H1 (cell line): Measurements from ENCODE around the gene CCR3. TPM values are rescaled to one million over a fixed set of nuclear protein-coding genes. Genes with fewer than 3 reads are reported as not detected.

Source experiments
- EP300 ChIP-seq, 2 experiments: IDR thresholded peaks; 1 replicate in 1 of 2; 2 replicates in 1 of 2; pipeline ENCODE4 v1.6.1; 2011 to 2012; ENCODE audit warnings: low read depth in 2 of 2, low read length in 2 of 2, mild to moderate bottlenecking in 2 of 2, borderline replicate concordance in 1 of 2, inconsistent platforms in 1 of 2, moderate library complexity in 1 of 2
- JUND ChIP-seq: IDR thresholded peaks from 2 replicates; pipeline ENCODE4 v1.6.1; 2011; ENCODE audit warnings: mild to moderate bottlenecking, improper control_type of control experiment, low read length
- PHF8 ChIP-seq: fragments of 200-600 bp; sonication (generic); conservative IDR thresholded peaks from 2 replicates; pipeline ENCODE4 v1.7.1; 2012; ENCODE audit warnings: low read depth, mild to moderate bottlenecking, inconsistent platforms, low read length, moderate library complexity
- POLR2A ChIP-seq, 2 experiments: IDR thresholded peaks; 1 replicate in 1 of 2; 2 replicates in 1 of 2; pipeline ENCODE4 v1.6.1; 2011; ENCODE audit warnings: low read depth in 2 of 2, low read length in 2 of 2, mild to moderate bottlenecking in 2 of 2; ENCODE audit errors: control extremely low read depth in 1 of 2
- SP2 ChIP-seq: IDR thresholded peaks from 2 replicates; pipeline ENCODE4 v1.6.1; 2012; ENCODE audit warnings: mild to moderate bottlenecking, low read length, inconsistent platforms
- TEAD4 ChIP-seq: IDR thresholded peaks from 2 replicates; pipeline ENCODE4 v1.6.1; 2012; ENCODE audit warnings: low read depth, low read length, inconsistent platforms, mixed read lengths
- polyA plus RNA-seq, 7 experiments: library from polyadenylated mRNA; depleted of rRNA in 3 of 7; stranded (reverse) in 5 of 7; unstranded in 2 of 7; fragments of >200 nt in 5 of 7; fragments of 200-250 nt in 2 of 7; gene quantifications; 1 replicate in 5 of 7; 2 replicates in 1 of 7; 4 replicates in 1 of 7; pipeline versions ENCODE4 v1.2.1 to v1.2.3, GENCODE V29; 2011 to 2013; ENCODE audit warnings: missing spikeins in 2 of 7, mixed read lengths in 2 of 7
- total RNA-seq: library from RNA; stranded (reverse); fragmentation: NEBNext Ultra II Directional; extraction: Animal tissue kit (Norgen Biotek cat#: 25700); gene quantifications from 2 replicates; pipeline ENCODE4 v1.2.1, GENCODE V29; 2021
- TF ChIP-seq, protein P1 (sequence below): fragments of 300-600 bp; sonication (generic); IDR thresholded peaks from 2 replicates; pipeline ENCODE4 v1.7.1; 2012; ENCODE audit warnings: low read length, moderate library complexity, mild to moderate bottlenecking, inconsistent platforms; ENCODE audit not compliant: insufficient replicate concordance

CCR3 gene
- total and polyA plus RNA-seq, 2 of the 8 experiments (the other 6 are each of a cell fraction or from before 2014, with no cell fraction given), result not detected

- TF ChIP-seq, protein P1, sequence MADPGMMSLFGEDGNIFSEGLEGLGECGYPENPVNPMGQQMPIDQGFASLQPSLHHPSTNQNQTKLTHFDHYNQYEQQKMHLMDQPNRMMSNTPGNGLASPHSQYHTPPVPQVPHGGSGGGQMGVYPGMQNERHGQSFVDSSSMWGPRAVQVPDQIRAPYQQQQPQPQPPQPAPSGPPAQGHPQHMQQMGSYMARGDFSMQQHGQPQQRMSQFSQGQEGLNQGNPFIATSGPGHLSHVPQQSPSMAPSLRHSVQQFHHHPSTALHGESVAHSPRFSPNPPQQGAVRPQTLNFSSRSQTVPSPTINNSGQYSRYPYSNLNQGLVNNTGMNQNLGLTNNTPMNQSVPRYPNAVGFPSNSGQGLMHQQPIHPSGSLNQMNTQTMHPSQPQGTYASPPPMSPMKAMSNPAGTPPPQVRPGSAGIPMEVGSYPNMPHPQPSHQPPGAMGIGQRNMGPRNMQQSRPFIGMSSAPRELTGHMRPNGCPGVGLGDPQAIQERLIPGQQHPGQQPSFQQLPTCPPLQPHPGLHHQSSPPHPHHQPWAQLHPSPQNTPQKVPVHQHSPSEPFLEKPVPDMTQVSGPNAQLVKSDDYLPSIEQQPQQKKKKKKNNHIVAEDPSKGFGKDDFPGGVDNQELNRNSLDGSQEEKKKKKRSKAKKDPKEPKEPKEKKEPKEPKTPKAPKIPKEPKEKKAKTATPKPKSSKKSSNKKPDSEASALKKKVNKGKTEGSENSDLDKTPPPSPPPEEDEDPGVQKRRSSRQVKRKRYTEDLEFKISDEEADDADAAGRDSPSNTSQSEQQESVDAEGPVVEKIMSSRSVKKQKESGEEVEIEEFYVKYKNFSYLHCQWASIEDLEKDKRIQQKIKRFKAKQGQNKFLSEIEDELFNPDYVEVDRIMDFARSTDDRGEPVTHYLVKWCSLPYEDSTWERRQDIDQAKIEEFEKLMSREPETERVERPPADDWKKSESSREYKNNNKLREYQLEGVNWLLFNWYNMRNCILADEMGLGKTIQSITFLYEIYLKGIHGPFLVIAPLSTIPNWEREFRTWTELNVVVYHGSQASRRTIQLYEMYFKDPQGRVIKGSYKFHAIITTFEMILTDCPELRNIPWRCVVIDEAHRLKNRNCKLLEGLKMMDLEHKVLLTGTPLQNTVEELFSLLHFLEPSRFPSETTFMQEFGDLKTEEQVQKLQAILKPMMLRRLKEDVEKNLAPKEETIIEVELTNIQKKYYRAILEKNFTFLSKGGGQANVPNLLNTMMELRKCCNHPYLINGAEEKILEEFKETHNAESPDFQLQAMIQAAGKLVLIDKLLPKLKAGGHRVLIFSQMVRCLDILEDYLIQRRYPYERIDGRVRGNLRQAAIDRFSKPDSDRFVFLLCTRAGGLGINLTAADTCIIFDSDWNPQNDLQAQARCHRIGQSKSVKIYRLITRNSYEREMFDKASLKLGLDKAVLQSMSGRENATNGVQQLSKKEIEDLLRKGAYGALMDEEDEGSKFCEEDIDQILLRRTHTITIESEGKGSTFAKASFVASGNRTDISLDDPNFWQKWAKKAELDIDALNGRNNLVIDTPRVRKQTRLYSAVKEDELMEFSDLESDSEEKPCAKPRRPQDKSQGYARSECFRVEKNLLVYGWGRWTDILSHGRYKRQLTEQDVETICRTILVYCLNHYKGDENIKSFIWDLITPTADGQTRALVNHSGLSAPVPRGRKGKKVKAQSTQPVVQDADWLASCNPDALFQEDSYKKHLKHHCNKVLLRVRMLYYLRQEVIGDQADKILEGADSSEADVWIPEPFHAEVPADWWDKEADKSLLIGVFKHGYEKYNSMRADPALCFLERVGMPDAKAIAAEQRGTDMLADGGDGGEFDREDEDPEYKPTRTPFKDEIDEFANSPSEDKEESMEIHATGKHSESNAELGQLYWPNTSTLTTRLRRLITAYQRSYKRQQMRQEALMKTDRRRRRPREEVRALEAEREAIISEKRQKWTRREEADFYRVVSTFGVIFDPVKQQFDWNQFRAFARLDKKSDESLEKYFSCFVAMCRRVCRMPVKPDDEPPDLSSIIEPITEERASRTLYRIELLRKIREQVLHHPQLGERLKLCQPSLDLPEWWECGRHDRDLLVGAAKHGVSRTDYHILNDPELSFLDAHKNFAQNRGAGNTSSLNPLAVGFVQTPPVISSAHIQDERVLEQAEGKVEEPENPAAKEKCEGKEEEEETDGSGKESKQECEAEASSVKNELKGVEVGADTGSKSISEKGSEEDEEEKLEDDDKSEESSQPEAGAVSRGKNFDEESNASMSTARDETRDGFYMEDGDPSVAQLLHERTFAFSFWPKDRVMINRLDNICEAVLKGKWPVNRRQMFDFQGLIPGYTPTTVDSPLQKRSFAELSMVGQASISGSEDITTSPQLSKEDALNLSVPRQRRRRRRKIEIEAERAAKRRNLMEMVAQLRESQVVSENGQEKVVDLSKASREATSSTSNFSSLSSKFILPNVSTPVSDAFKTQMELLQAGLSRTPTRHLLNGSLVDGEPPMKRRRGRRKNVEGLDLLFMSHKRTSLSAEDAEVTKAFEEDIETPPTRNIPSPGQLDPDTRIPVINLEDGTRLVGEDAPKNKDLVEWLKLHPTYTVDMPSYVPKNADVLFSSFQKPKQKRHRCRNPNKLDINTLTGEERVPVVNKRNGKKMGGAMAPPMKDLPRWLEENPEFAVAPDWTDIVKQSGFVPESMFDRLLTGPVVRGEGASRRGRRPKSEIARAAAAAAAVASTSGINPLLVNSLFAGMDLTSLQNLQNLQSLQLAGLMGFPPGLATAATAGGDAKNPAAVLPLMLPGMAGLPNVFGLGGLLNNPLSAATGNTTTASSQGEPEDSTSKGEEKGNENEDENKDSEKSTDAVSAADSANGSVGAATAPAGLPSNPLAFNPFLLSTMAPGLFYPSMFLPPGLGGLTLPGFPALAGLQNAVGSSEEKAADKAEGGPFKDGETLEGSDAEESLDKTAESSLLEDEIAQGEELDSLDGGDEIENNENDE, result no peak
- TF ChIP-seq SP2 (no peak), JUND (no peak), POLR2A (IDR thresholded peaks at IDR 0.05; ENCODE audit: control extremely low read depth in 1 of 2, low read depth in 2 of 2, low read length in 2 of 2) (no peak), PHF8 (no peak), TEAD4 (no peak), EP300 (IDR thresholded peaks at IDR 0.05; ENCODE audit: borderline replicate concordance in 1 of 2, low read depth in 2 of 2, low read length in 2 of 2) (no peak)
These were observed 62.5 kb downstream of the CCR3 start (continued) for GRCh38 chr3:46304739-46305138.
